ENCODE data around the gene TAOK1.

DNA sequence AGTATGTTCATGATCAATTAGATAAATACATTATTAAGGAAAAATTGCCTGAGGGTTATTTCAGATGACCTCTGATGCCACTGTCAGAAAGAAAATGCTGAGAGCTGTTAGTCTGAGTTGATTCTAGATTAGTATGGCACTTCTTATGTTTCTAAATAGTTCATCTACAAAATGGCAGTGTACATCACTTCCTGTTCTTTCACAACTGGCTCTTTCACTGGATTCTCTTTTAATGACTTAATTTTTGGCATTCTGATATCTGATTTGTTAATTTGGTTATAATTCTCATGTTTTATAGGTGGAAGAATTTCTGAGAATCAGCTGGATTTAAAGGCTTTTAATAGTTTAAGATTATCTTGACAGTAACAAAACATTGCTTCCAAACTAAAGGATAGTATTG is 3.3 kb downstream of the TAOK1 start:
- no peak for TF ChIP-seq POLR2A (IDR thresholded peaks at IDR 0.05)
- TF ChIP-seq, protein P1, sequence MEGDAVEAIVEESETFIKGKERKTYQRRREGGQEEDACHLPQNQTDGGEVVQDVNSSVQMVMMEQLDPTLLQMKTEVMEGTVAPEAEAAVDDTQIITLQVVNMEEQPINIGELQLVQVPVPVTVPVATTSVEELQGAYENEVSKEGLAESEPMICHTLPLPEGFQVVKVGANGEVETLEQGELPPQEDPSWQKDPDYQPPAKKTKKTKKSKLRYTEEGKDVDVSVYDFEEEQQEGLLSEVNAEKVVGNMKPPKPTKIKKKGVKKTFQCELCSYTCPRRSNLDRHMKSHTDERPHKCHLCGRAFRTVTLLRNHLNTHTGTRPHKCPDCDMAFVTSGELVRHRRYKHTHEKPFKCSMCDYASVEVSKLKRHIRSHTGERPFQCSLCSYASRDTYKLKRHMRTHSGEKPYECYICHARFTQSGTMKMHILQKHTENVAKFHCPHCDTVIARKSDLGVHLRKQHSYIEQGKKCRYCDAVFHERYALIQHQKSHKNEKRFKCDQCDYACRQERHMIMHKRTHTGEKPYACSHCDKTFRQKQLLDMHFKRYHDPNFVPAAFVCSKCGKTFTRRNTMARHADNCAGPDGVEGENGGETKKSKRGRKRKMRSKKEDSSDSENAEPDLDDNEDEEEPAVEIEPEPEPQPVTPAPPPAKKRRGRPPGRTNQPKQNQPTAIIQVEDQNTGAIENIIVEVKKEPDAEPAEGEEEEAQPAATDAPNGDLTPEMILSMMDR (IDR thresholded peaks at IDR 0.05): no peak

Measured in Peyer's patch (tissue), 4 donors.